ENCODE results near the gene PSMG4. TPM values are rescaled to one million over a fixed set of nuclear protein-coding genes. Genes with fewer than 3 reads are reported as not detected.

Gene PSMG4
- total RNA-seq, 2 experiments from 2014 or later = 50.2 to 53.9 TPM

DNA sequence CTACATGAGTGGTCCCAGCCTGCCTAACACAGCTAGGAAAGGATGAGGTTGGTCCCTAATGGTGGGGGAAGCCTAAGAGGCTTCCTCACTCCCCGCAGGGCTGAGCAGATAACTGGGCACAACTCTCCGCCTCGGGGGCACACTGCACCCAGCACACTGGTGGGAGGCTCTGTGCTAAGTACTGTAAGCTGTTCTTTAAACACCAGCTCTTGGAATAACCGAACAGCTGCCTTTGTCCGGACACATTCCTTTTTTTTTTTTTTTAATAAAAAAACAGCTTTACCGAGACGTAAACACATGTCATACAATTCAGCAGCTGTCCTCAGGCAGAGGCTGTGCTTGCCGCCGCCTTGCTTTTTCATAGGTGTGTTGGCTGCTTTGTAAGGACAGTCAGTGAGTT lies 6.9 kb downstream of the PSMG4 start:
- no peak overlapping the region for H3K4me3 Mint-ChIP-seq
- H3K27me3 Mint-ChIP-seq = no peaks in the 10 kb centered on the region
- no peaks in the 10 kb centered on the region for H3K9me3 Mint-ChIP-seq
- DNase-seq (no peak), ATAC-seq (no peak)
- TF ChIP-seq, protein P1, sequence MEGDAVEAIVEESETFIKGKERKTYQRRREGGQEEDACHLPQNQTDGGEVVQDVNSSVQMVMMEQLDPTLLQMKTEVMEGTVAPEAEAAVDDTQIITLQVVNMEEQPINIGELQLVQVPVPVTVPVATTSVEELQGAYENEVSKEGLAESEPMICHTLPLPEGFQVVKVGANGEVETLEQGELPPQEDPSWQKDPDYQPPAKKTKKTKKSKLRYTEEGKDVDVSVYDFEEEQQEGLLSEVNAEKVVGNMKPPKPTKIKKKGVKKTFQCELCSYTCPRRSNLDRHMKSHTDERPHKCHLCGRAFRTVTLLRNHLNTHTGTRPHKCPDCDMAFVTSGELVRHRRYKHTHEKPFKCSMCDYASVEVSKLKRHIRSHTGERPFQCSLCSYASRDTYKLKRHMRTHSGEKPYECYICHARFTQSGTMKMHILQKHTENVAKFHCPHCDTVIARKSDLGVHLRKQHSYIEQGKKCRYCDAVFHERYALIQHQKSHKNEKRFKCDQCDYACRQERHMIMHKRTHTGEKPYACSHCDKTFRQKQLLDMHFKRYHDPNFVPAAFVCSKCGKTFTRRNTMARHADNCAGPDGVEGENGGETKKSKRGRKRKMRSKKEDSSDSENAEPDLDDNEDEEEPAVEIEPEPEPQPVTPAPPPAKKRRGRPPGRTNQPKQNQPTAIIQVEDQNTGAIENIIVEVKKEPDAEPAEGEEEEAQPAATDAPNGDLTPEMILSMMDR (IDR thresholded peaks at IDR 0.05) = no peak
- intact Hi-C loops (cut with micrococcal nuclease) = no loop called here
- ChIA-PET POLR2A (no interaction called here), CTCF (interaction anchor here (0.8 to 5.3 kb wide), 3 partner anchors 14 to 466 kb away, joined by 3 to 29 read pairs (median 5); no protein-coding TSS in a partner anchor)
- H3K4me1 Mint-ChIP-seq (ENCODE audit: low read depth) = peaks cover 45% of the 10 kb centered on the region
- H3K36me3 Mint-ChIP-seq (ENCODE audit: low read depth) = peaks cover 48% of the 10 kb centered on the region
- no peak overlapping the region for H3K27ac Mint-ChIP-seq

GRCh38 chr6:3266170-3266569 lies 7.4 kb downstream of the PSMG4 start:
- no peaks in the 10 kb centered on the region for H3K9me3 Mint-ChIP-seq
- POLR2A ChIA-PET = no interaction called here

GRCh38 chr6:3267162-3267561 lies 8.4 kb downstream of the PSMG4 start:
- DNase-seq (no peak), ATAC-seq (no peak)
- no peaks in the 10 kb centered on the region for H3K27me3 Mint-ChIP-seq
- H3K4me1 Mint-ChIP-seq (ENCODE audit: low read depth) = peaks cover 30% of the 10 kb centered on the region
- H3K27ac Mint-ChIP-seq = no peak overlapping the region
- peaks cover 45% of the 10 kb centered on the region for H3K36me3 Mint-ChIP-seq (ENCODE audit: low read depth)
- intact Hi-C loops (cut with micrococcal nuclease) = no loop called here
- H3K4me3 Mint-ChIP-seq = no peak overlapping the region
- CTCF ChIA-PET = interaction anchor here (1.2 kb wide), 1 partner anchor 16 kb away, joined by 6 read pairs; no protein-coding TSS in a partner anchor
- H3K9me3 Mint-ChIP-seq = no peaks in the 10 kb centered on the region
- POLR2A ChIA-PET = interaction anchor here (0.9 to 1.2 kb wide), 2 partner anchors 10 to 15 kb away, joined by 3 read pairs; no protein-coding TSS in a partner anchor
- TF ChIP-seq, protein P1 (IDR thresholded peaks at IDR 0.05) = no peak

More at GRCh38 chr6:3266170-3266569, 7.4 kb downstream of the PSMG4 start:
- DNase-seq = no peak
- Mint-ChIP-seq H3K4me3 (no peak overlapping the region), H3K36me3 (ENCODE audit: low read depth) (peaks cover 45% of the 10 kb centered on the region), H3K27me3 (no peaks in the 10 kb centered on the region), H3K4me1 (ENCODE audit: low read depth) (peaks cover 40% of the 10 kb centered on the region), H3K27ac (no peak overlapping the region)
- ATAC-seq = no peak
- intact Hi-C loops (cut with micrococcal nuclease) = no loop called here
- TF ChIP-seq, protein P1 (IDR thresholded peaks at IDR 0.05) = no peak
- CTCF ChIA-PET = interaction anchor here (0.8 to 5.3 kb wide), 2 partner anchors 14 to 15 kb away, joined by 3 to 29 read pairs; no protein-coding TSS in a partner anchor

GRCh38 chr6:3268680-3269079 lies 9.9 kb downstream of the PSMG4 start:
- CTCF ChIA-PET = interaction anchor here (0.6 kb wide), 1 partner anchor 473 kb away, joined by 4 read pairs; no protein-coding TSS in a partner anchor
- H3K27ac Mint-ChIP-seq = no peak overlapping the region
- H3K4me3 Mint-ChIP-seq = no peak overlapping the region
- intact Hi-C loops (cut with micrococcal nuclease) = no loop called here
- no peaks in the 10 kb centered on the region for H3K27me3 Mint-ChIP-seq
- TF ChIP-seq, protein P1 (IDR thresholded peaks at IDR 0.05) = no peak
- H3K36me3 Mint-ChIP-seq (ENCODE audit: low read depth) = peaks cover 35% of the 10 kb centered on the region
- no peaks in the 10 kb centered on the region for H3K9me3 Mint-ChIP-seq
- ATAC-seq = no peak
- H3K4me1 Mint-ChIP-seq (ENCODE audit: low read depth) = peaks cover 24% of the 10 kb centered on the region
- POLR2A ChIA-PET = no interaction called here
- DNase-seq = no peak

DNA sequence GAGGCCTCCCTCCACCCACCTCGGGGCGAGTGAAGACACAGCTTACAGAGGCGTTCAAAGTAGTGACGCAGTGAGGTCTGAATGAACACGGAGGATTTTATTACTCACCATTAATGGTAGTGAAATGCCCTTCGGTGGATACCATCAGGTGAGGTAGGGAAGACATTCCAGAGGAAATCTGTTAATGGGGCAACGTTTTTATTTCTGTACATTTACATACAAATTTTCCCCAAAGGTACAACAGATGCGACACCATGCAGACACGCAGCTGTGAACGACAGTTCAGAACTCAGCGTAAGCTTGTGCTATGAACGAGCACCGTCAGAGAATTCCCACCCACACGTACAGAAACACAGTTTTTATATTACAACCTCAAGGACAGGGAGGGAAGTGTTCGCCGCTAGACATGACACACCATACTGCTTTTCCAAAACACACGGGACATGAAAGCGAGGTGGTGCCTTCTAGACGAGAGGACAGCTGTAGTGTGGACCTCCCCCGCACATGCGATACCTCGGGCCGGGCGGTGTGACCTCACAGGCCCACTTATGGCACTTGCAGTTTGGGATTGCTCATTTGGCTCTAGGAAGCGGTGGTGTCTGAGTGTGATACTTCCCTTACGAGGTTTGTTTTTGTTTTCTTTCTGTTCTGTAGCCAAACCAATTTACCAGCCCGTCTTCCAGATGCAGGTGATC lies 10.7 kb downstream of the PSMG4 start:
- Mint-ChIP-seq H3K9me3 (no peaks in the 10 kb centered on the region), H3K27me3 (no peaks in the 10 kb centered on the region), H3K27ac (no peak overlapping the region), H3K4me3 (no peak overlapping the region), H3K36me3 (ENCODE audit: low read depth) (peaks cover 33% of the 10 kb centered on the region), H3K4me1 (ENCODE audit: low read depth) (peaks cover 22% of the 10 kb centered on the region)
- ATAC-seq (no peak), DNase-seq (no peak)
- TF ChIP-seq, protein P1 (IDR thresholded peaks at IDR 0.05) = no peak
- CTCF ChIA-PET = no interaction called here
- intact Hi-C loops (cut with micrococcal nuclease) = no loop called here
- POLR2A ChIA-PET = no interaction called here

Data from activated CD8-positive, alpha-beta T cell treated with anti-CD3 and anti-CD28 coated beads for 36 hours (primary cell).